Activated CD8-positive, alpha-beta T cell treated with anti-CD3 and anti-CD28 coated beads for 36 hours (primary cell): ENCODE results near the gene PITPNC1. TPM values are rescaled to one million over a fixed set of nuclear protein-coding genes. Genes with fewer than 3 reads are reported as not detected.
"Not testable (repeated sequence)": the region's sequence is repeated elsewhere in the genome, so short reads cannot be mapped to it uniquely, and the experiment has no call there.

Experiments used
- ATAC-seq: fragments of 200-7000 bp; cut with Tn5 transposase; one replicate; pipeline ENCODE4 v1.10.0; 2021; ENCODE audit warnings: mild to moderate bottlenecking, moderate library complexity
- CTCF ChIA-PET: fragments of 350-600 bp; sonication (Branson Sonifier 250); formaldehyde crosslinking; loops from one replicate; lab custom pipeline; 2021; ENCODE audit warnings: antibody characterized with exemption; lab: Charles Lee
- POLR2A ChIA-PET: fragments of 350-600 bp; sonication (Branson Sonifier 250); formaldehyde crosslinking; loops from one replicate; lab custom pipeline; 2021; ENCODE audit warnings: antibody characterized with exemption; lab: Charles Lee
- DNase-seq: peaks from one replicate; pipeline ENCODE4 v3.0.0-alpha.2; 2020
- H3K27ac Mint-ChIP-seq: one replicate; pipeline ENCODE4 v1.8.0; 2021; ENCODE audit warnings: mild to moderate bottlenecking, mixed read lengths
- H3K27me3 Mint-ChIP-seq: one replicate; pipeline ENCODE4 v1.8.0; 2021; ENCODE audit warnings: mixed read lengths
- H3K36me3 Mint-ChIP-seq: one replicate; pipeline ENCODE4 v1.8.0; 2021; ENCODE audit warnings: low read depth, mixed read lengths
- H3K4me1 Mint-ChIP-seq: one replicate; pipeline ENCODE4 v1.8.0; 2021; ENCODE audit warnings: low read depth, mixed read lengths
- H3K4me3 Mint-ChIP-seq: one replicate; pipeline ENCODE4 v1.8.0; 2021; ENCODE audit warnings: mild to moderate bottlenecking, moderate library complexity, mixed read lengths
- H3K9me3 Mint-ChIP-seq: one replicate; pipeline ENCODE4 v1.8.0; 2021; ENCODE audit warnings: mixed read lengths
- CTCF ChIP-seq: fragments of 200-600 bp; IDR thresholded peaks from one replicate; pipeline ENCODE4 v1.8.0; 2022; ENCODE audit warnings: antibody characterized with exemption, mild to moderate bottlenecking
- intact Hi-C: fragments of 100-400 bp; cut with micrococcal nuclease; formaldehyde crosslinking; loops from one replicate; pipeline ENCODE4 v1.10.0; 2022
- total RNA-seq, 2 experiments: library from RNA; stranded (reverse); gene quantifications; one replicate each; pipeline ENCODE4 v1.2.3, GENCODE V29; 2021

The PITPNC1 gene
- total RNA-seq, 2 experiments from 2014 or later = 51.8 to 56.3 TPM

- DNase-seq (no peak), ATAC-seq (no peak)
- no peak for TF ChIP-seq CTCF
- Mint-ChIP-seq H3K9me3 (peaks cover 3% of the 10 kb centered on the region), H3K36me3 (peaks cover 22% of the 10 kb centered on the region), H3K4me3 (no peak overlapping the region), H3K27ac (peak overlapping the region; percentile 28), H3K4me1 (peaks cover 67% of the 10 kb centered on the region), H3K27me3 (no peaks in the 10 kb centered on the region)
- ChIA-PET POLR2A (interaction anchor here (0.6 to 1.0 kb wide), 2 partner anchors 9 to 23 kb away, joined by 4 read pairs; no protein-coding TSS in a partner anchor), CTCF (interaction anchor here (1.1 to 2.7 kb wide), 2 partner anchors 26 to 49 kb away, joined by 3 to 9 read pairs; no protein-coding TSS in a partner anchor)
- intact Hi-C loops = no loop called here
Observed at GRCh38 chr17:67427424-67427823, 50.3 kb downstream of the PITPNC1 start.

- DNase-seq, H3K27me3 Mint-ChIP-seq, ATAC-seq, H3K4me3 Mint-ChIP-seq, H3K9me3 Mint-ChIP-seq: not testable (repeated sequence)
- ChIA-PET POLR2A (interaction anchor here (1.3 to 2.7 kb wide), 6 partner anchors 9 to 49 kb away, joined by 4 to 17 read pairs (median 6); no protein-coding TSS in a partner anchor), CTCF (interaction anchor here (0.6 to 6.6 kb wide), 4 partner anchors 8 to 44 kb away, joined by 3 to 52 read pairs (median 24); no protein-coding TSS in a partner anchor)
- intact Hi-C loops = loop anchor here (2.0 to 5.0 kb wide), 3 partner anchors 40 to 53 kb away; partner anchors contain the start of gene PITPNC1
- Mint-ChIP-seq H3K27ac (peak overlapping the region; percentile 84), H3K4me1 (peaks cover 67% of the 10 kb centered on the region), H3K36me3 (peaks cover 15% of the 10 kb centered on the region)
Observed at GRCh38 chr17:67430515-67430914, 53.4 kb downstream of the PITPNC1 start.

GRCh38 chr17:67431249-67432015 is 54.4 kb downstream of the PITPNC1 start:
- intact Hi-C loops = loop anchor here (2.0 to 5.0 kb wide), 3 partner anchors 41 to 54 kb away; partner anchors contain the start of gene PITPNC1
- no peak for TF ChIP-seq CTCF
- H3K4me1 Mint-ChIP-seq = peaks cover 69% of the 10 kb centered on the region
- peaks cover 3% of the 10 kb centered on the region for H3K9me3 Mint-ChIP-seq
- H3K27me3 Mint-ChIP-seq = no peaks in the 10 kb centered on the region
- DNase-seq = peak; percentile 36
- ChIA-PET POLR2A (interaction anchor here (0.6 to 6.0 kb wide), 15 partner anchors 10 to 53 kb away, joined by 3 to 57 read pairs (median 6); no protein-coding TSS in a partner anchor), CTCF (interaction anchor here (0.9 to 6.6 kb wide), 10 partner anchors 9 to 57 kb away, joined by 3 to 52 read pairs (median 8); partner anchors contain the start of gene PITPNC1)
- H3K4me3 Mint-ChIP-seq = peak overlapping the region; percentile 6
- peak; percentile 69 for ATAC-seq
- peak overlapping the region; percentile 84 for H3K27ac Mint-ChIP-seq
- peaks cover 8% of the 10 kb centered on the region for H3K36me3 Mint-ChIP-seq

DNA sequence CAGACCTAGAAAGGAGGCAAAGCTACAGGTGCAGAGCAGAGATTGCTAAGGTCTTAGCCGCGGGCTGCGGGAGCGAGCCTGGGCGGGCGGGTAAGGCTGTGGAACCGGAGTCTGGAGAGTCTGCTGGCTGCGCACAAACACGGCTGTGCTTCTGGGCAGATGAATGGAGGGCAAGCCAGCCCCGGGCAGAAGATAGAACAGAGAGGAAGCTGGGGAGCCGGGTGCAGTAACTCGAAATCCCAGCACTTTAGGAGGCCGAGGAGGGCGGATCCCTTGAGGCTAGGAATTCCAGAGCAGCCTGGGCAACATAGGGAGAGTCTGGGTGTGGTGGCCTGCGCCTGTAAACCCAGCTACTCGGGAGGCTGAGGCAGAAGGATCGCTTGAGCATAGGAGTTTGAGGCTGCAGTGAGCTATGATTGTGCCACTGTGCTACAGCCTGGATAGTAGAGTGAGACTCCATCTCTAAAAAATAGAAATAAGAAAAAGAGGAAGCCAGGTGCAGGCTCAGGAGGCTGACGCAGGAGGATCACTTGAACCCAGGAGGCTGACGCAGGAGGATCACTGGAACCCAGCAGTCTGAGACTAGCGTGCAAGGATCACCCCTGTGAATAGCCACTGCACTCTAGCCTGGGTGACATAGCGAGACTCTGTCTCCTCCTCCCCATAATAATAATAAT is 56.3 kb downstream of the PITPNC1 start:
- no peak for ATAC-seq
- TF ChIP-seq CTCF = no peak
- Mint-ChIP-seq H3K4me1 (peaks cover 76% of the 10 kb centered on the region), H3K4me3 (no peak overlapping the region), H3K36me3 (peaks cover 8% of the 10 kb centered on the region), H3K9me3 (peaks cover 3% of the 10 kb centered on the region), H3K27me3 (no peaks in the 10 kb centered on the region), H3K27ac (peak overlapping the region; percentile 60)
- CTCF ChIA-PET = interaction anchor here (0.6 to 6.6 kb wide), 12 partner anchors 8 to 59 kb away, joined by 3 to 52 read pairs (median 8); partner anchors contain the start of gene PITPNC1
- POLR2A ChIA-PET = interaction anchor here (0.7 to 6.0 kb wide), 9 partner anchors 11 to 54 kb away, joined by 3 to 57 read pairs (median 12); no protein-coding TSS in a partner anchor
- intact Hi-C loops = loop anchor here (5.0 kb wide), 2 partner anchors 44 to 56 kb away; partner anchors contain the start of gene PITPNC1
- DNase-seq = no peak

- H3K4me1 Mint-ChIP-seq = peaks cover 83% of the 10 kb centered on the region
- H3K27me3 Mint-ChIP-seq = no peaks in the 10 kb centered on the region
- DNase-seq = peak; percentile 76
- CTCF ChIA-PET = interaction anchor here (1.6 to 6.6 kb wide), 6 partner anchors 11 to 58 kb away, joined by 6 to 52 read pairs (median 8); partner anchors contain the start of gene PITPNC1
- peak overlapping the region; percentile 86 for H3K27ac Mint-ChIP-seq
- H3K9me3 Mint-ChIP-seq = peaks cover 3% of the 10 kb centered on the region
- peaks cover 8% of the 10 kb centered on the region for H3K36me3 Mint-ChIP-seq
- POLR2A ChIA-PET = interaction anchor here (1.0 to 6.0 kb wide), 8 partner anchors 12 to 55 kb away, joined by 3 to 57 read pairs (median 12); no protein-coding TSS in a partner anchor
- ATAC-seq = peak; percentile 53
- TF ChIP-seq CTCF = no peak
- intact Hi-C loops = loop anchor here (5.0 kb wide), 2 partner anchors 43 to 57 kb away; partner anchors contain the start of gene PITPNC1
- peak overlapping the region; percentile 38 for H3K4me3 Mint-ChIP-seq
Observed at GRCh38 chr17:67434061-67434525, 57.0 kb downstream of the PITPNC1 start.
